GM06990 (cell line): ENCODE data around the gene MANEAL.
"Not testable (repeated sequence)": the region's sequence is repeated elsewhere in the genome, so short reads cannot be mapped to it uniquely, and the experiment has no call there.

ENCODE experiments used
- DNase-seq: peaks from one replicate; pipeline ENCODE4 v3.0.0-alpha.2; 2011; ENCODE audit not compliant: insufficient read length; ENCODE audit errors: extremely low read depth
- H3K27me3 ChIP-seq: replicated peaks from 2 replicates; pipeline ENCODE4 v1.6.0; 2011; ENCODE audit warnings: low read length; ENCODE audit not compliant: control insufficient read depth, insufficient read depth
- H3K36me3 ChIP-seq: 2 replicates; pipeline ENCODE4 v1.5.1; 2011; ENCODE audit warnings: low read length; ENCODE audit not compliant: control insufficient read depth, insufficient read depth
- H3K4me3 ChIP-seq: replicated peaks from 2 replicates; pipeline ENCODE4 v1.5.1; 2011; ENCODE audit warnings: low read depth, mild to moderate bottlenecking, control low read depth, low read length
- TF ChIP-seq, protein P1 (sequence below): IDR thresholded peaks from 2 replicates; pipeline ENCODE4 v1.5.1; 2011; ENCODE audit warnings: low read length, control low read depth, mild to moderate bottlenecking, inconsistent platforms; ENCODE audit not compliant: insufficient read depth, poor library complexity, severe bottlenecking

Gene MANEAL

DNA sequence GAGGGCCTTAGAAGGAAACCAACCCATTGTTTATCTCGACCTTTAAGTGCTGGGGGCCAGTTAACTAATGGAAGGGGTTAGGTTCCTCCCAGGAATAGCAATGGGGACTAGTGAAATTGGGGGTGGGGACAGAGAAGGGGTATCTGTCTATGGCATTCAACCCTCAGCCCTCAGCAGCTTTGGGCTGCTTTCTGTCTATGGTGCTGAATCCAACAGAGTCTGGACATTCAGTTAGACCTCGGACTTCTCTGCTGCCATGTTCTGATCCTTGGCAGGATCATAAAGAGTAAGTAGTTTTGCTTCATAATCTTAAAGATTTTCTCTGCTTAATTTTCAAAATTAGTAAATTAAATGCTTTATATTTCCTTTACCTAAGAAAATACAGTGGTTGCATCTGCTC, 26.2 kb upstream of the MANEAL start:
- no peaks in the 10 kb centered on the region for H3K36me3 ChIP-seq
- DNase-seq, result no peak
- no peak overlapping the region for H3K4me3 ChIP-seq
- H3K27me3 ChIP-seq, result peaks cover 8% of the 10 kb centered on the region
- TF ChIP-seq, protein P1, sequence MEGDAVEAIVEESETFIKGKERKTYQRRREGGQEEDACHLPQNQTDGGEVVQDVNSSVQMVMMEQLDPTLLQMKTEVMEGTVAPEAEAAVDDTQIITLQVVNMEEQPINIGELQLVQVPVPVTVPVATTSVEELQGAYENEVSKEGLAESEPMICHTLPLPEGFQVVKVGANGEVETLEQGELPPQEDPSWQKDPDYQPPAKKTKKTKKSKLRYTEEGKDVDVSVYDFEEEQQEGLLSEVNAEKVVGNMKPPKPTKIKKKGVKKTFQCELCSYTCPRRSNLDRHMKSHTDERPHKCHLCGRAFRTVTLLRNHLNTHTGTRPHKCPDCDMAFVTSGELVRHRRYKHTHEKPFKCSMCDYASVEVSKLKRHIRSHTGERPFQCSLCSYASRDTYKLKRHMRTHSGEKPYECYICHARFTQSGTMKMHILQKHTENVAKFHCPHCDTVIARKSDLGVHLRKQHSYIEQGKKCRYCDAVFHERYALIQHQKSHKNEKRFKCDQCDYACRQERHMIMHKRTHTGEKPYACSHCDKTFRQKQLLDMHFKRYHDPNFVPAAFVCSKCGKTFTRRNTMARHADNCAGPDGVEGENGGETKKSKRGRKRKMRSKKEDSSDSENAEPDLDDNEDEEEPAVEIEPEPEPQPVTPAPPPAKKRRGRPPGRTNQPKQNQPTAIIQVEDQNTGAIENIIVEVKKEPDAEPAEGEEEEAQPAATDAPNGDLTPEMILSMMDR, result no peak

DNA sequence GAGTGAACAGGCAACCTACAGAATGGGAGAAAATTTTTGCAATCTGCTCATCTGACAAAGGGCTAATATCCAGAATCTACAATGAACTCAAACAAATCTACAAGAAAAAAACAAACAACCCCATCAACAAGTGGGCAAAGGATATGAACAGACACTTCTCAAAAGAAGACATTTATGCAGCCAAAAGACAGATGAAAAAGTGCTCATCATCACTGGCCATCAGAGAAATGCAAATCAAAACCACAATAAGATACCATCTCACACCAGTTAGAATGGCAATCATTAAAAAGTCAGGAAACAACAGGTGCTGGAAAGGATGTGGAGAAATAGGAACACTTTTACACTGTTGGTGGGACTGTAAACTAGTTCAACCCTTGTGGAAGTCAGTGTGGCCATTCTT, 22.2 kb upstream of the MANEAL start:
- DNase-seq, H3K4me3 ChIP-seq, H3K27me3 ChIP-seq, H3K36me3 ChIP-seq: not testable (repeated sequence)

DNA sequence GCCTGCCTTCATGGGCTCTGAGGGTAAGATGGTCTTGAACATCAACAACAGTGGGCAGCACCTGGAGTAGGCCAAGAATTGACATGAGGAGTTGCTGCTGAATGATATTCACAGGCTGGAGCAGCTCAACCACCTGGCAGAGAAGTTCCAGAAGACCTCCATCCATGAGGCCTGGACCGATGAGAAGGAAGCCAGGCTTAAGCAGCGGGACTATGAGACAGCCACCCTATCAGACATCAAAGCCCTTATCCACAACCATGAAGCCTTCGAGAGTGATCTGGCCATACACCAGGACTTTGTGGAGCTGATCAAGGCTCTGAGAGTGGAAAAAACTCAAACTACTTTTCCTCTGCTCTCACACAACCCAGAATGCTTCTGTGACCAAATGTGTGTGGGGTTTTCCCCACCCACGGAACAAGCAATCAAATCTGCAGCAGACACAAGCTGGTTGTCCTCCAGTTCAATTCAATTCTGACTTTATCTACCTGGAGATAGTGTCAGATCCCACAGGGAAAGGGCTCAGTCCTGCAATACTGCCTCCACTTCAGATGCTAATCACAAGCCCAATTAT, 16.6 kb upstream of the MANEAL start:
- no peak for DNase-seq
- Histone ChIP-seq H3K4me3 (no peak overlapping the region), H3K27me3 (no peaks in the 10 kb centered on the region), H3K36me3 (no peaks in the 10 kb centered on the region)
- TF ChIP-seq, protein P1, result no peak

DNA sequence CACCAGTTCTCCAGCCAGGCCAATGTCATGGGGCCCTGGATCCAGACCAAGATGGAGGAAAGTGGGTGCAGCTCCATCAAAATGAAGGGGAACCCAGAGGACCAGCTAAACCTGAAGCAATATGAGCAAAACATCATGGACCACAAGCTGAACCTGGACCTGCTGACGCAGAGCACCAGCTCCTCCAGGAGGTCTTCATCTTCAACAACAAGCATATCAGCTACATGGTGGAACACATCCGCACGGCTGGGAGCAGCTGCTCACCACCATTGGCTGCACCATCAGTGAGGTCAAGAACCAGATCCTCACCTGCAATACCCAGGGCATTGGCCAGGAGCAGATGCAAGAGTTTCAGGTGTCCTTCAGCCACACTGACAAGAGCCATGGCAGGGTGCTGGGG, 15.0 kb upstream of the MANEAL start:
- TF ChIP-seq, protein P1, result no peak
- H3K4me3 ChIP-seq, result no peak overlapping the region
- no peaks in the 10 kb centered on the region for H3K27me3 ChIP-seq
- no peaks in the 10 kb centered on the region for H3K36me3 ChIP-seq
- no peak for DNase-seq

DNA sequence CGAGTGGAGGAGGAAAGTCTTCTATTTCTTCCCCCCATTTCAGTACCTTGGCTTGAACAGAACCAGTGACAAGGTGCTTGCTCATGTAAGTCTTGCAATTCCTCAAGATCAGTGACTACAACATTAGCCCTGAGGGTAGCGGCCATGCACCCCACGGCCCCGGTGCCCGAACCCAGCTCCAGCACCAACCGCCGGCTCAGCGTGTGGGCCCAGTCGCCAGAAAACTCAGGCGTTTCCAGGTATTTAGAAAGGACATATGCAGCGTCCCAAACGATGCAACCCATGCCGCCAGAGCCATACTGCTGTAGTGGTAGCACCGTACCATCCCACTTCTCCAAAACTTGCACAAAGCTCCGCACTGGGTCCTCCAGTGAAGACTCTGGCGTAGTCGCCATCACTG, 11.2 kb upstream of the MANEAL start:
- Histone ChIP-seq H3K36me3 (no peaks in the 10 kb centered on the region), H3K4me3 (no peak overlapping the region), H3K27me3 (no peaks in the 10 kb centered on the region)
- no peak for DNase-seq
- TF ChIP-seq, protein P1, result no peak

DNA sequence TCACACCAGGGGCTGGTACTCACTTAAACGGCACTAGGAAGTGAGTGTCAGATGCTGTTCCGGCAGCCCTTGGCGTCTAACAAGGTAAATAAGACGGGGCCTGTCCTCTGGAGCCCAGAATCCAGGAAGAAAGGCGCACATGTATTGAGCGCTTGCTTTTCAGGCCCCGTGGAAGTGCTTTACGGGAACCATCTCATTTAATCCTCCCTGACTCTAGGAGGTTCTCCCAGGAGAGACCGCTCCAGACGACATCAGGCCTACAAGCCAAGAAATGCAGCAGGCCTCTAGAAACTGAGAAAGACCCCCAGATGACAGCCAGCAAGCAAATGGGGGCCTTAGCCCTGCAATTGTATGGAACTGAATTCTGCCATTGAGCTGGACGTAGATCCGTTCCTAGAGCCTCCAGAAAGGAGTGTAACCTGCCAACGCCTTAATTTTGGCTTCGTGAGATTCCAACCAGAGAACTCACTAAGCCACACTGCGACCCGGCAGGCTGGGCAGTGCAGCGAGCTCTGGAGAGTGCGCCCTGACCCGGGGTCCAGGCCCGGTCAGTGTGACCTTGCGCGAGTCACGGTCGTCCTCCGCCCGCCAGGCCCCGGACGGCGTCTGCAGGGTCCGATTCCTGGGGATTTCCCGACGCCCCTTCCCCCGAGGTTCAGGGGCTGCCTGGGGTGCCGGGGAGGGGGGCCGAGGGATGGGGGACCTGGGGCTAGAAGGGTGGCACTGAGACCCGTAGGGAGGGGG, 532 bp upstream of the MANEAL start:
- peaks cover 5% of the 10 kb centered on the region for H3K36me3 ChIP-seq
- peak overlapping the region; percentile 77 for H3K4me3 ChIP-seq
- H3K27me3 ChIP-seq, result no peaks in the 10 kb centered on the region
- DNase-seq, result no peak
- TF ChIP-seq, protein P1, result no peak
